Islet precursor cell (in vitro differentiated cells): ENCODE results near the gene SPG11.
"Not testable (repeated sequence)": the region's sequence is repeated elsewhere in the genome, so short reads cannot be mapped to it uniquely, and the experiment has no call there.

Experiments
- DNase-seq: peaks from one replicate; pipeline ENCODE4 v3.0.0-alpha.2; 2018

The SPG11 gene

GRCh38 chr15:44663410-44664308 is at the start of gene SPG11:
Gene SPG11 (minus strand): TSS chr15:44663662. CDS start chr15:44663647, 15 bp downstream.
- DNase-seq: peak; percentile 99

GRCh38 chr15:44712346-44713005 is 49.0 kb upstream of the SPG11 start:
- DNase-seq: peak; percentile 56

GRCh38 chr15:44711743-44712345 is 48.4 kb upstream of the SPG11 start:
- no peak for DNase-seq

GRCh38 chr15:44711096-44711742 is 47.8 kb upstream of the SPG11 start, which contains the start of the genes B2M and PATL2:
Gene B2M (plus strand): TSS chr15:44711517. CDS start chr15:44711547, 30 bp downstream.
Gene PATL2 (minus strand): TSS chr15:44711323. CDS start chr15:44676490, 34,833 bp downstream.
- DNase-seq: peak; percentile 98

GRCh38 chr15:44710236-44711095 is 47.0 kb upstream of the SPG11 start:
- no peak for DNase-seq

GRCh38 chr15:44706946-44707636 is 43.6 kb upstream of the SPG11 start:
- DNase-seq: peak; percentile 77

- DNase-seq: no peak
Observed at GRCh38 chr15:44706401-44706800, 42.9 kb upstream of the SPG11 start.

- no peak for DNase-seq
Observed at GRCh38 chr15:44705986-44706385, 42.5 kb upstream of the SPG11 start.

- DNase-seq: not testable (repeated sequence)
Observed at GRCh38 chr15:44700676-44701075, 37.2 kb upstream of the SPG11 start.

GRCh38 chr15:44698641-44699040 is 35.2 kb upstream of the SPG11 start:
- no peak for DNase-seq

GRCh38 chr15:44697014-44697413 is 33.6 kb upstream of the SPG11 start:
- DNase-seq: no peak

- no peak for DNase-seq
Observed at GRCh38 chr15:44695294-44695693, 31.8 kb upstream of the SPG11 start.

GRCh38 chr15:44694416-44694815 is 31.0 kb upstream of the SPG11 start:
- no peak for DNase-seq

GRCh38 chr15:44692659-44693058 is 29.2 kb upstream of the SPG11 start:
- DNase-seq: no peak

- DNase-seq: not testable (repeated sequence)
Observed at GRCh38 chr15:44690245-44690644, 26.8 kb upstream of the SPG11 start.

- DNase-seq: not testable (repeated sequence)
Observed at GRCh38 chr15:44689318-44689717, 25.9 kb upstream of the SPG11 start.

GRCh38 chr15:44682809-44683682 is 19.6 kb upstream of the SPG11 start:
- peak; percentile 70 for DNase-seq

GRCh38 chr15:44682211-44682610 is 18.7 kb upstream of the SPG11 start:
- no peak for DNase-seq

GRCh38 chr15:44676676-44677075 is 13.2 kb upstream of the SPG11 start:
- DNase-seq: no peak

- no peak for DNase-seq
Observed at GRCh38 chr15:44675911-44676310, 12.4 kb upstream of the SPG11 start.
